ENCODE measurements around the gene SLC12A7.

SLC12A7 gene

GRCh38 chr5:1096838-1097237 is 15.0 kb downstream of the SLC12A7 start:
- H3K27me3 ChIP-seq (replicated peaks in 2 of 5; ENCODE audit: control insufficient read depth in 4 of 5, insufficient read depth in 5 of 5, low read length in 4 of 5): no peaks in the 10 kb centered on the region
- H3K27ac ChIP-seq (ENCODE audit: insufficient read depth in 1 of 2, low read depth in 1 of 2, low read length in 2 of 2, poor library complexity in 1 of 2, severe bottlenecking in 2 of 2): no peak overlapping the region
- ChIA-PET POLR2A (no interaction called here), CTCF (no interaction called here)
- H3K9me3 ChIP-seq (ENCODE audit: control extremely low read depth in 1 of 5, control insufficient read depth in 4 of 5, insufficient read depth in 2 of 5, low read depth in 1 of 5, low read length in 4 of 5): no peaks in the 10 kb centered on the region
- peaks cover 0 to 38% (median 24%) of the 10 kb centered on the region in 4 experiments for H3K4me1 ChIP-seq (ENCODE audit: control extremely low read depth in 1 of 4, control insufficient read depth in 4 of 4, insufficient read depth in 4 of 4, low read length in 3 of 4)
- peaks cover 4 to 60% (median 25%) of the 10 kb centered on the region in 4 experiments for H3K36me3 ChIP-seq (ENCODE audit: control insufficient read depth in 4 of 4, insufficient read depth in 4 of 4, low read length in 3 of 4)
- DNase-seq: no peak
- 91% methylated on average over 7 of the region's 10 CpGs for WGBS (ENCODE audit: insufficient coverage)
- no peak overlapping the region for H3K4me3 ChIP-seq (ENCODE audit: control insufficient read depth in 1 of 7, extremely low read depth in 1 of 7, insufficient read depth in 4 of 7, low read depth in 2 of 7, low read length in 6 of 7)

- 97% methylated on average over 11 of the region's 11 CpGs for WGBS (ENCODE audit: insufficient coverage)
- no peak for DNase-seq
- Histone ChIP-seq H3K9me3 (ENCODE audit: control extremely low read depth in 1 of 5, control insufficient read depth in 4 of 5, insufficient read depth in 2 of 5, low read depth in 1 of 5, low read length in 4 of 5) (no peaks in the 10 kb centered on the region), H3K4me1 (ENCODE audit: control extremely low read depth in 1 of 4, control insufficient read depth in 4 of 4, insufficient read depth in 4 of 4, low read length in 3 of 4) (peaks cover 0 to 30% (median 16%) of the 10 kb centered on the region in 4 experiments), H3K27me3 (replicated peaks in 2 of 5; ENCODE audit: control insufficient read depth in 4 of 5, insufficient read depth in 5 of 5, low read length in 4 of 5) (no peaks in the 10 kb centered on the region), H3K4me3 (ENCODE audit: control insufficient read depth in 1 of 7, extremely low read depth in 1 of 7, insufficient read depth in 4 of 7, low read depth in 2 of 7, low read length in 6 of 7) (no peak overlapping the region), H3K36me3 (ENCODE audit: control insufficient read depth in 4 of 4, insufficient read depth in 4 of 4, low read length in 3 of 4) (peaks cover 8 to 68% (median 30%) of the 10 kb centered on the region in 4 experiments), H3K27ac (ENCODE audit: insufficient read depth in 1 of 2, low read depth in 1 of 2, low read length in 2 of 2, poor library complexity in 1 of 2, severe bottlenecking in 2 of 2) (no peak overlapping the region)
- ChIA-PET CTCF (no interaction called here), POLR2A (no interaction called here)
Observed at GRCh38 chr5:1095990-1096363, 15.9 kb downstream of the SLC12A7 start.

- CTCF ChIA-PET: interaction anchor here (2.2 kb wide), 1 partner anchor 43 kb away, joined by 5 read pairs; no protein-coding TSS in a partner anchor
- Histone ChIP-seq H3K36me3 (ENCODE audit: control insufficient read depth in 4 of 4, insufficient read depth in 4 of 4, low read length in 3 of 4) (peaks cover 10 to 71% (median 33%) of the 10 kb centered on the region in 4 experiments), H3K4me3 (ENCODE audit: control insufficient read depth in 1 of 7, extremely low read depth in 1 of 7, insufficient read depth in 4 of 7, low read depth in 2 of 7, low read length in 6 of 7) (no peak overlapping the region), H3K27me3 (replicated peaks in 2 of 5; ENCODE audit: control insufficient read depth in 4 of 5, insufficient read depth in 5 of 5, low read length in 4 of 5) (no peaks in the 10 kb centered on the region), H3K4me1 (ENCODE audit: control extremely low read depth in 1 of 4, control insufficient read depth in 4 of 4, insufficient read depth in 4 of 4, low read length in 3 of 4) (peaks cover 0 to 25% (median 11%) of the 10 kb centered on the region in 4 experiments), H3K9me3 (ENCODE audit: control extremely low read depth in 1 of 5, control insufficient read depth in 4 of 5, insufficient read depth in 2 of 5, low read depth in 1 of 5, low read length in 4 of 5) (no peaks in the 10 kb centered on the region), H3K27ac (ENCODE audit: insufficient read depth in 1 of 2, low read depth in 1 of 2, low read length in 2 of 2, poor library complexity in 1 of 2, severe bottlenecking in 2 of 2) (no peak overlapping the region)
- no peak for DNase-seq
- POLR2A ChIA-PET: interaction anchor here (0.6 kb wide), 1 partner anchor 256 kb away, joined by 3 read pairs; no protein-coding TSS in a partner anchor
- WGBS (ENCODE audit: insufficient coverage): 93% methylated on average over 18 of the region's 22 CpGs
Observed at GRCh38 chr5:1095302-1095989, 16.4 kb downstream of the SLC12A7 start.

- POLR2A ChIA-PET: interaction anchor here (0.6 kb wide), 1 partner anchor 257 kb away, joined by 3 read pairs; no protein-coding TSS in a partner anchor
- DNase-seq: no peak
- Histone ChIP-seq H3K27ac (ENCODE audit: insufficient read depth in 1 of 2, low read depth in 1 of 2, low read length in 2 of 2, poor library complexity in 1 of 2, severe bottlenecking in 2 of 2) (no peak overlapping the region), H3K9me3 (ENCODE audit: control extremely low read depth in 1 of 5, control insufficient read depth in 4 of 5, insufficient read depth in 2 of 5, low read depth in 1 of 5, low read length in 4 of 5) (no peaks in the 10 kb centered on the region), H3K36me3 (ENCODE audit: control insufficient read depth in 4 of 4, insufficient read depth in 4 of 4, low read length in 3 of 4) (peaks cover 10 to 71% (median 37%) of the 10 kb centered on the region in 4 experiments), H3K27me3 (replicated peaks in 2 of 5; ENCODE audit: control insufficient read depth in 4 of 5, insufficient read depth in 5 of 5, low read length in 4 of 5) (no peaks in the 10 kb centered on the region), H3K4me1 (ENCODE audit: control extremely low read depth in 1 of 4, control insufficient read depth in 4 of 4, insufficient read depth in 4 of 4, low read length in 3 of 4) (peaks cover 0 to 22% (median 8%) of the 10 kb centered on the region in 4 experiments), H3K4me3 (ENCODE audit: control insufficient read depth in 1 of 7, extremely low read depth in 1 of 7, insufficient read depth in 4 of 7, low read depth in 2 of 7, low read length in 6 of 7) (no peak overlapping the region)
- WGBS (ENCODE audit: insufficient coverage): 99% methylated on average over 8 of the region's 21 CpGs
- CTCF ChIA-PET: interaction anchor here (2.2 kb wide), 1 partner anchor 44 kb away, joined by 5 read pairs; no protein-coding TSS in a partner anchor
Observed at GRCh38 chr5:1094670-1095190, 17.1 kb downstream of the SLC12A7 start.

- WGBS (ENCODE audit: insufficient coverage): over 99% methylated on average over 26 of the region's 26 CpGs
- H3K27me3 ChIP-seq (replicated peaks in 2 of 5; ENCODE audit: control insufficient read depth in 4 of 5, insufficient read depth in 5 of 5, low read length in 4 of 5): no peaks in the 10 kb centered on the region
- peaks cover 0 to 10% (median 1%) of the 10 kb centered on the region in 4 experiments for H3K4me1 ChIP-seq (ENCODE audit: control extremely low read depth in 1 of 4, control insufficient read depth in 4 of 4, insufficient read depth in 4 of 4, low read length in 3 of 4)
- DNase-seq: no peak
- POLR2A ChIA-PET: no interaction called here
- no peak overlapping the region for H3K4me3 ChIP-seq (ENCODE audit: control insufficient read depth in 1 of 7, extremely low read depth in 1 of 7, insufficient read depth in 4 of 7, low read depth in 2 of 7, low read length in 6 of 7)
- H3K36me3 ChIP-seq (ENCODE audit: control insufficient read depth in 4 of 4, insufficient read depth in 4 of 4, low read length in 3 of 4): peaks cover 10 to 81% (median 44%) of the 10 kb centered on the region in 4 experiments
- H3K9me3 ChIP-seq (ENCODE audit: control extremely low read depth in 1 of 5, control insufficient read depth in 4 of 5, insufficient read depth in 2 of 5, low read depth in 1 of 5, low read length in 4 of 5): no peaks in the 10 kb centered on the region
- CTCF ChIA-PET: interaction anchor here (2.2 kb wide), 1 partner anchor 45 kb away, joined by 5 read pairs; no protein-coding TSS in a partner anchor
- H3K27ac ChIP-seq (ENCODE audit: insufficient read depth in 1 of 2, low read depth in 1 of 2, low read length in 2 of 2, poor library complexity in 1 of 2, severe bottlenecking in 2 of 2): no peak overlapping the region
Observed at GRCh38 chr5:1093361-1093760, 18.5 kb downstream of the SLC12A7 start.

GRCh38 chr5:1092122-1092521 is 19.7 kb downstream of the SLC12A7 start:
- WGBS (ENCODE audit: insufficient coverage): 95% methylated on average over 10 of the region's 14 CpGs
- no peak overlapping the region for H3K27ac ChIP-seq (ENCODE audit: insufficient read depth in 1 of 2, low read depth in 1 of 2, low read length in 2 of 2, poor library complexity in 1 of 2, severe bottlenecking in 2 of 2)
- peaks cover 0 to 1% (median 0%) of the 10 kb centered on the region in 4 experiments for H3K4me1 ChIP-seq (ENCODE audit: control extremely low read depth in 1 of 4, control insufficient read depth in 4 of 4, insufficient read depth in 4 of 4, low read length in 3 of 4)
- ChIA-PET POLR2A (no interaction called here), CTCF (no interaction called here)
- H3K27me3 ChIP-seq (replicated peaks in 2 of 5; ENCODE audit: control insufficient read depth in 4 of 5, insufficient read depth in 5 of 5, low read length in 4 of 5): no peaks in the 10 kb centered on the region
- H3K9me3 ChIP-seq (ENCODE audit: control extremely low read depth in 1 of 5, control insufficient read depth in 4 of 5, insufficient read depth in 2 of 5, low read depth in 1 of 5, low read length in 4 of 5): no peaks in the 10 kb centered on the region
- no peak for DNase-seq
- peaks cover 10 to 92% (median 51%) of the 10 kb centered on the region in 4 experiments for H3K36me3 ChIP-seq (ENCODE audit: control insufficient read depth in 4 of 4, insufficient read depth in 4 of 4, low read length in 3 of 4)
- H3K4me3 ChIP-seq (ENCODE audit: control insufficient read depth in 1 of 7, extremely low read depth in 1 of 7, insufficient read depth in 4 of 7, low read depth in 2 of 7, low read length in 6 of 7): no peak overlapping the region

- H3K4me1 ChIP-seq (ENCODE audit: control extremely low read depth in 1 of 4, control insufficient read depth in 4 of 4, insufficient read depth in 4 of 4, low read length in 3 of 4): no peaks in the 10 kb centered on the region
- 97% methylated on average over 19 of the region's 23 CpGs for WGBS (ENCODE audit: insufficient coverage)
- CTCF ChIA-PET: no interaction called here
Observed at GRCh38 chr5:1091632-1092031, 20.2 kb downstream of the SLC12A7 start.

More at GRCh38 chr5:1091632-1092031, 20.2 kb downstream of the SLC12A7 start:
- Histone ChIP-seq H3K27me3 (replicated peaks in 2 of 5; ENCODE audit: control insufficient read depth in 4 of 5, insufficient read depth in 5 of 5, low read length in 4 of 5) (no peaks in the 10 kb centered on the region), H3K27ac (ENCODE audit: insufficient read depth in 1 of 2, low read depth in 1 of 2, low read length in 2 of 2, poor library complexity in 1 of 2, severe bottlenecking in 2 of 2) (no peak overlapping the region), H3K4me3 (ENCODE audit: control insufficient read depth in 1 of 7, extremely low read depth in 1 of 7, insufficient read depth in 4 of 7, low read depth in 2 of 7, low read length in 6 of 7) (no peak overlapping the region), H3K9me3 (ENCODE audit: control extremely low read depth in 1 of 5, control insufficient read depth in 4 of 5, insufficient read depth in 2 of 5, low read depth in 1 of 5, low read length in 4 of 5) (no peaks in the 10 kb centered on the region), H3K36me3 (ENCODE audit: control insufficient read depth in 4 of 4, insufficient read depth in 4 of 4, low read length in 3 of 4) (peaks cover 10 to 95% (median 54%) of the 10 kb centered on the region in 4 experiments)
- no peak for DNase-seq
- POLR2A ChIA-PET: no interaction called here
